ENCODE measurements around the gene KIF18B.

Gene KIF18B

DNA sequence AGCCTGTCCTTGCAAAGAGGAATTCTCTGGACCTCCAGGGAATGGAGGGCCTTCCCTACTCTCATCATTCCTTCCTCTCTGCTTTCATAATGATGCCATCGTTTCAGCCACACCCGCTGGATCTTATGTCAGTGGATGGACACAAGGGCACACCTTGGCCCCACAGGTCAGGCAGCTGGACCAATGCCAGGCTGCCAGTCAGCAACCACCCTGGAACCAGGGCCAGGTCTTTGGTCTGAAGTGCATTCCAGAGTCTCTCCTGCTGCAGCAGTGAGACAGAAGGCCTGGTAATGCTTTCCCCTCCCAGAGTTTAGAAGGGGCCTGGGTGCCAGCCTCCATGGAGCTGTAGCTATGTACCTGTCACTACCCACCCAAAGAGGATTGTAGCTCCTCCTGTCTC lies 13.1 kb upstream of the KIF18B start:
- TF ChIP-seq GABPA (IDR thresholded peaks at IDR 0.05; ENCODE audit: low read depth) (no peak), SPI1 (IDR thresholded peaks at IDR 0.05; ENCODE audit: borderline replicate concordance, low read depth) (no peak), POLR2AphosphoS5 (IDR thresholded peaks at IDR 0.05; ENCODE audit: low read depth) (no peak)
- TF ChIP-seq, protein P1, sequence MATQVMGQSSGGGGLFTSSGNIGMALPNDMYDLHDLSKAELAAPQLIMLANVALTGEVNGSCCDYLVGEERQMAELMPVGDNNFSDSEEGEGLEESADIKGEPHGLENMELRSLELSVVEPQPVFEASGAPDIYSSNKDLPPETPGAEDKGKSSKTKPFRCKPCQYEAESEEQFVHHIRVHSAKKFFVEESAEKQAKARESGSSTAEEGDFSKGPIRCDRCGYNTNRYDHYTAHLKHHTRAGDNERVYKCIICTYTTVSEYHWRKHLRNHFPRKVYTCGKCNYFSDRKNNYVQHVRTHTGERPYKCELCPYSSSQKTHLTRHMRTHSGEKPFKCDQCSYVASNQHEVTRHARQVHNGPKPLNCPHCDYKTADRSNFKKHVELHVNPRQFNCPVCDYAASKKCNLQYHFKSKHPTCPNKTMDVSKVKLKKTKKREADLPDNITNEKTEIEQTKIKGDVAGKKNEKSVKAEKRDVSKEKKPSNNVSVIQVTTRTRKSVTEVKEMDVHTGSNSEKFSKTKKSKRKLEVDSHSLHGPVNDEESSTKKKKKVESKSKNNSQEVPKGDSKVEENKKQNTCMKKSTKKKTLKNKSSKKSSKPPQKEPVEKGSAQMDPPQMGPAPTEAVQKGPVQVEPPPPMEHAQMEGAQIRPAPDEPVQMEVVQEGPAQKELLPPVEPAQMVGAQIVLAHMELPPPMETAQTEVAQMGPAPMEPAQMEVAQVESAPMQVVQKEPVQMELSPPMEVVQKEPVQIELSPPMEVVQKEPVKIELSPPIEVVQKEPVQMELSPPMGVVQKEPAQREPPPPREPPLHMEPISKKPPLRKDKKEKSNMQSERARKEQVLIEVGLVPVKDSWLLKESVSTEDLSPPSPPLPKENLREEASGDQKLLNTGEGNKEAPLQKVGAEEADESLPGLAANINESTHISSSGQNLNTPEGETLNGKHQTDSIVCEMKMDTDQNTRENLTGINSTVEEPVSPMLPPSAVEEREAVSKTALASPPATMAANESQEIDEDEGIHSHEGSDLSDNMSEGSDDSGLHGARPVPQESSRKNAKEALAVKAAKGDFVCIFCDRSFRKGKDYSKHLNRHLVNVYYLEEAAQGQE (IDR thresholded peaks at IDR 0.05; ENCODE audit: insufficient replicate concordance, low read depth): no peak
- TF ChIP-seq, protein P2, sequence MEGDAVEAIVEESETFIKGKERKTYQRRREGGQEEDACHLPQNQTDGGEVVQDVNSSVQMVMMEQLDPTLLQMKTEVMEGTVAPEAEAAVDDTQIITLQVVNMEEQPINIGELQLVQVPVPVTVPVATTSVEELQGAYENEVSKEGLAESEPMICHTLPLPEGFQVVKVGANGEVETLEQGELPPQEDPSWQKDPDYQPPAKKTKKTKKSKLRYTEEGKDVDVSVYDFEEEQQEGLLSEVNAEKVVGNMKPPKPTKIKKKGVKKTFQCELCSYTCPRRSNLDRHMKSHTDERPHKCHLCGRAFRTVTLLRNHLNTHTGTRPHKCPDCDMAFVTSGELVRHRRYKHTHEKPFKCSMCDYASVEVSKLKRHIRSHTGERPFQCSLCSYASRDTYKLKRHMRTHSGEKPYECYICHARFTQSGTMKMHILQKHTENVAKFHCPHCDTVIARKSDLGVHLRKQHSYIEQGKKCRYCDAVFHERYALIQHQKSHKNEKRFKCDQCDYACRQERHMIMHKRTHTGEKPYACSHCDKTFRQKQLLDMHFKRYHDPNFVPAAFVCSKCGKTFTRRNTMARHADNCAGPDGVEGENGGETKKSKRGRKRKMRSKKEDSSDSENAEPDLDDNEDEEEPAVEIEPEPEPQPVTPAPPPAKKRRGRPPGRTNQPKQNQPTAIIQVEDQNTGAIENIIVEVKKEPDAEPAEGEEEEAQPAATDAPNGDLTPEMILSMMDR (IDR thresholded peaks at IDR 0.05; ENCODE audit: insufficient read depth, low read length): no peak
- Histone ChIP-seq H3K4me3 (replicated peaks; ENCODE audit: insufficient read depth, low read length) (no peak overlapping the region), H3K27ac (replicated peaks) (no peak overlapping the region), H3K27me3 (ENCODE audit: insufficient read depth, poor library complexity, severe bottlenecking) (peaks cover 20% of the 10 kb centered on the region)
- no peak for DNase-seq (ENCODE audit: low read depth in 1 of 2, low spot score in 1 of 2)

DNA sequence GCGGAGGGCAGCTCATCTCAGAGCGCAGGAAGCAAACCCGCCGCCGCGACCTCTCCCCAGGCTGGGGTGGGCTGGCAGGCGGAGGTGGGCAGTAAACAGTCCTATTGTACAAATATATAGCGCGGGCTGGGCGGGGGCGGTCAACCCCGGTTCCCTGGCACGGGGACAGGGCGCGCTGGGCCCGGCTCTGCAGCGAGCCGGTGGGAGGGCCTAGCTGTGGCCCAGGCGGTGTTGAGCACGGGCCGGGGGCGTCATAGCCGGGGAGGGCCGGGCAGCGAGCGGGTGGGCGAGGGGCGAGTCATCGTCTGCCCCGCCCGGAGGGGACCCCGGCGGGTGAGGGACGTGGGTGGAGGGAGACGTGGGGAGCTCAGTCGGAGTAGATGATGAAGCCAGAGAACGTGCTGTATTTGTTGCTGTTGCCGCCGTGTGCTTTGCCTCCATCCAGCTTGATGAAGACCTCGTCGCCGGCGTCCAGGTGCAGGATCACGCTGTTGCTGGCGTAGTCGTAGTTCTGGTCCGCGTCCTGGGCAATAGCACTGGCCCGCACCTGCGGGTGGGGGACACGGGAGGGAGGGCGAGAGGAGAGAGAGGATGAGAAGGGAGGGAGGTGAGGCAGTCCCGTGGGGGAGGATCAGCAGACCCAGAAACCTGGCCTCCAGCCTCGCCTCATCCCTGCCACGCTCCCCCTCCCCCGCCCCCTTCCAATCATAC lies 12.4 kb upstream of the KIF18B start:
- DNase-seq (ENCODE audit: low read depth in 1 of 2, low spot score in 1 of 2): no peak
- peaks cover 20% of the 10 kb centered on the region for H3K27me3 ChIP-seq (ENCODE audit: insufficient read depth, poor library complexity, severe bottlenecking)
- TF ChIP-seq GABPA (IDR thresholded peaks at IDR 0.05; ENCODE audit: low read depth): no peak
- no peak for TF ChIP-seq POLR2AphosphoS5 (IDR thresholded peaks at IDR 0.05; ENCODE audit: low read depth)
- no peak for TF ChIP-seq SPI1 (IDR thresholded peaks at IDR 0.05; ENCODE audit: borderline replicate concordance, low read depth)
- TF ChIP-seq, protein P1 (IDR thresholded peaks at IDR 0.05; ENCODE audit: insufficient replicate concordance, low read depth): no peak
- TF ChIP-seq, protein P2 (IDR thresholded peaks at IDR 0.05; ENCODE audit: insufficient read depth, low read length): no peak

DNA sequence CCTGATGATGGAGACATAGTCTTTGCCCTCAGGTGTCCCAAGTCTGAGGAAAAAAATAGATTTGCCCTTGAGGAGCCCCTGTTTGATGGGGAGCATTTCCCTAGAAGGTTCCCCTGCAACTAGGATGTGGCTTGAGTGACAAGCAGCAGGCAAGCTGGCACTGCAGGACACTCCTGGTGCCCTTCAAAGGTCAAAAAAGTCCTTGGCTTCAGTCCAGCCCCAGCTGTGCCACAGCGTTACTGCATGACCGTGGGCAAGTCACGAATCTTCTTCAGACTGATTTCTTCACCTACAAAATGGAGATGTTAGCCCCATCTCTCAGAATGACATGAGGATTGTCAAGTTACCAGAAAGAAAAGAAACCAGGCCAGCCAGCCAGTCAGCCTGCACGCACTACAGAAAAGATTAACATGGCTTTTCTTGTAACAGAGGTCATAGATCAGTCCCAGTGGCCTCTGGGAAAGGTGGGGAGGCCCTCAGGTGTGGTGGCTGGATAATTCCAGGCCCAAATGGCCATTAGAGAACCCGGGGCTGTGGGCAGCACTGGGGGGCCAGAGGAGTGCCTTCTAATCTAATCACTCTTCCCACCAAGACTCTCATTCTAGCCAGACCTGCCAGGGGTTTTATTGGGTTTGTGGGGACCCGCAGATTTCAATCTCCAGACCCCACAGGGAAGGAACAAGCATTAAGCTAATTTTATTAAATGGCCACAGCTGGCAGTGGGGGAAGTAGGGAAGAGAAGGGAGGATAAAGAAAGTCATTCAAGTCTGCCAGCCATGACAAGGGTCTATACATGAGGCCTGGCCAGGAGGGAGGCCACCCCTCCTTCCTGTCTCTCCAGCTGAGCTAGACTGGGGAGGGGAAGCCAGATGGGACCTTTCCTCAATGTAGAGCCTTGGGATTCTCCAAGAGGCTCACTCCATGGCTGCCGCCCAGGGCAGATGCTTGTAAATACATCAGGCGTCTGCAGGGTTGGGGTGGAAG lies 9.7 kb upstream of the KIF18B start:
- no peak overlapping the region for H3K4me3 ChIP-seq (replicated peaks; ENCODE audit: insufficient read depth, low read length)
- TF ChIP-seq GABPA (IDR thresholded peaks at IDR 0.05; ENCODE audit: low read depth) (no peak), SPI1 (IDR thresholded peaks at IDR 0.05; ENCODE audit: borderline replicate concordance, low read depth) (no peak), POLR2AphosphoS5 (IDR thresholded peaks at IDR 0.05; ENCODE audit: low read depth) (no peak)
- TF ChIP-seq, protein P1 (IDR thresholded peaks at IDR 0.05; ENCODE audit: insufficient replicate concordance, low read depth): no peak
- TF ChIP-seq, protein P2 (IDR thresholded peaks at IDR 0.05; ENCODE audit: insufficient read depth, low read length): no peak
- DNase-seq (ENCODE audit: low read depth in 1 of 2, low spot score in 1 of 2): no peak
- H3K27me3 ChIP-seq (ENCODE audit: insufficient read depth, poor library complexity, severe bottlenecking): peaks cover 20% of the 10 kb centered on the region
- H3K27ac ChIP-seq (replicated peaks): no peak overlapping the region

More for the DNA sequence above, 12.4 kb upstream of the KIF18B start:
- Histone ChIP-seq H3K4me3 (replicated peaks; ENCODE audit: insufficient read depth, low read length) (no peak overlapping the region), H3K27ac (replicated peaks) (no peak overlapping the region)

Measured in HL-60 (cell line).